ENCODE data around the gene DAB1. TPM values are rescaled to one million over a fixed set of nuclear protein-coding genes. Genes with fewer than 3 reads are reported as not detected.

The DAB1 gene
- total RNA-seq, 4 donors from 2014 or later: 0.48 to 1.1 (median 0.70) TPM

DNA sequence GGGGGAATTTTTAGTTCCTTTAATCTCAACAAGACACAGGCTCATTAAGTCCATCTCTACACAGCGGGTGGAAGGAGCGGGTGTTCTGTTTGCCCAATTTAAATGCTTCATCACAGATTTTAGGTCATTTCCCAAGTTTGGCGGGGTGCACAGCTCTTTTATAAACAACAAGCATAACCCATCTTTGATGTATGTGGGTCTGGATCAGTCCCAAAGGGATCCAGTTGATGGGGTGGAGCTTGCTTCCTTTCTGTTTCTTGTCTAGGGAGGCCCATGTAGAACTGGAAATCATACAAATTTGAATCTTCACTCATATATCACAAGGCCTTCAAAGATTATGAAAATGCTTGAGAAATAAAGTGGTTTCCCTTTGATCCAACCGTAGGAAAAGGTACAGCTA, 317.6 kb downstream of the DAB1 start:
- TF ChIP-seq, protein P1, sequence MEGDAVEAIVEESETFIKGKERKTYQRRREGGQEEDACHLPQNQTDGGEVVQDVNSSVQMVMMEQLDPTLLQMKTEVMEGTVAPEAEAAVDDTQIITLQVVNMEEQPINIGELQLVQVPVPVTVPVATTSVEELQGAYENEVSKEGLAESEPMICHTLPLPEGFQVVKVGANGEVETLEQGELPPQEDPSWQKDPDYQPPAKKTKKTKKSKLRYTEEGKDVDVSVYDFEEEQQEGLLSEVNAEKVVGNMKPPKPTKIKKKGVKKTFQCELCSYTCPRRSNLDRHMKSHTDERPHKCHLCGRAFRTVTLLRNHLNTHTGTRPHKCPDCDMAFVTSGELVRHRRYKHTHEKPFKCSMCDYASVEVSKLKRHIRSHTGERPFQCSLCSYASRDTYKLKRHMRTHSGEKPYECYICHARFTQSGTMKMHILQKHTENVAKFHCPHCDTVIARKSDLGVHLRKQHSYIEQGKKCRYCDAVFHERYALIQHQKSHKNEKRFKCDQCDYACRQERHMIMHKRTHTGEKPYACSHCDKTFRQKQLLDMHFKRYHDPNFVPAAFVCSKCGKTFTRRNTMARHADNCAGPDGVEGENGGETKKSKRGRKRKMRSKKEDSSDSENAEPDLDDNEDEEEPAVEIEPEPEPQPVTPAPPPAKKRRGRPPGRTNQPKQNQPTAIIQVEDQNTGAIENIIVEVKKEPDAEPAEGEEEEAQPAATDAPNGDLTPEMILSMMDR (IDR thresholded peaks at IDR 0.05): no peak
- DNase-seq (ENCODE audit: low spot score): no peak
- no peak for ATAC-seq (ENCODE audit: low FRiP score)

DNA sequence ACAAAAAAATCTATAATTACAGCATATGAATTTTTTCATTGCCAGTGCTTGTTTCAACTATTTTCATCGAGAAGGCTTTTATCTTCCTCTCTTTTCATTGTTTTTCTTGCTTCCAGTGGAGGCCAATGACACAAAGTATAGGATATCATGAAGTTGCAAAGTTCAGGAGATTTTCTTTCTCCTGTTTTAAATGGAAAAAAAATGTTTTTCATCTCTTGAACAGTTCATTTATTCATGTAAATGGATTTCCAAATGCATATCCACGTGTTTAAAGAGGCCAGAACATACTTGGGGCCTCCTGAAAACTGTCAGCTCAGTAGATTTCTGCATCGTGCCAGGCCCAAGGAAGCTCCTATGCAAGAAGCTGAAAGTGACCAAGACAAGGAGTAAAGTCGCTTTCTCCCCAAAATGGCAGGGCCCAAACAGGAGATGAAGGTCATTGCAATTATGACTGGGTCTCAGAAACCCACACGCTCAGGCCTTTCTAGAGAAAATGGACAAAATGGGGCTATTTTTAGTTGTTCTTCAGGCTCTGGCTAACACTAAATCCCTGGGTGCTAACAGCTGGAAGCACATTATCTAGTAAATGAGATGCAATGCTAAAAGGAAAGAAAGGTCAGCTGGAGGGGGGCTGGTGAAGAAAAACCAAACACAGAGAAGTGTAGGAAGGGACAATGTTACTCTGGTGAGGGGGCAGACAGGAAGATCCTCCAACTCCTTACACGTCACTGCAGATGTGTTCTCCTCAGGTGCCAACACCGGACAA, 321.1 kb downstream of the DAB1 start:
- no peak for ATAC-seq (ENCODE audit: low FRiP score)
- TF ChIP-seq, protein P1 (IDR thresholded peaks at IDR 0.05): no peak
- no peak for DNase-seq (ENCODE audit: low spot score)

DNA sequence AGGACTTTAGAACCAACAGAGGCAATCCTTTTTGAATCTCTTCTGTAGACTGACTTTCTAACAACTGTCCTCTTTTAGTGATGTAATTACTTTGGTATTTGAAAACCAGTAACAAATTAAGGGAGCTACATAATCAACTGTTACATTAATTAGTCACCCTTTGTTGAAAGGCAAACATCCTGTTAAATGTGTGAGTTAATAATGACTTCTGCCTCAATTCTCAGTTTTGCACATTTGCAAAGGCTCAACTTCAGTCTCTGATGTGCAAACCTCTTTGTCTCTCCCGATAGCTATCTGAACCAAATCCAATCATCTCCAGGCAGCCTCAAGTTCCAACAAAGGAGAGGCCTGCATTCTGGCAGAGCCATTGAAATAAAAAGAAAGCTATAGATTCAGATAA, 322.7 kb downstream of the DAB1 start:
- ATAC-seq (ENCODE audit: low FRiP score) (no peak), DNase-seq (ENCODE audit: low spot score) (no peak)
- TF ChIP-seq, protein P1 (IDR thresholded peaks at IDR 0.05): no peak

DNA sequence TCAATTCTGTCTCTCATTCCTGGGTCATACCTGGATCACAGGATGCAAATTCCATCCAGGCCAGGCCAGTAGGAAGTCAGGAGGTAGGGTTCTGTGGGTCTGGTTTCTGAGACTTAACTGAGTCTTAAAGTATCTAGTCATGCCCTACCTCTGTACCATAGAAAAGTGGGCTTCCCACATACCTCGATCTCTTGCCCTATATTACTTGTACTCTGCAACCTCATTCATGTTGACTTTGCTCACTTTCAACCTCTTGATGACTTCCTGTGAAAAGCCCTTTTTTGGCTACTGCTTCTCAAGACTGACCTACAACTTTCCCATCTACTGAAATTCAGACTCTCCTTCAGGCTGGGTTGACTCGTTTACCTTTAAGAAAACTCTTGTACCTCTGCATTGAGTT, 329.1 kb downstream of the DAB1 start:
- ATAC-seq (ENCODE audit: low FRiP score) (no peak), DNase-seq (ENCODE audit: low spot score) (no peak)
- TF ChIP-seq, protein P1 (IDR thresholded peaks at IDR 0.05): no peak

DNA sequence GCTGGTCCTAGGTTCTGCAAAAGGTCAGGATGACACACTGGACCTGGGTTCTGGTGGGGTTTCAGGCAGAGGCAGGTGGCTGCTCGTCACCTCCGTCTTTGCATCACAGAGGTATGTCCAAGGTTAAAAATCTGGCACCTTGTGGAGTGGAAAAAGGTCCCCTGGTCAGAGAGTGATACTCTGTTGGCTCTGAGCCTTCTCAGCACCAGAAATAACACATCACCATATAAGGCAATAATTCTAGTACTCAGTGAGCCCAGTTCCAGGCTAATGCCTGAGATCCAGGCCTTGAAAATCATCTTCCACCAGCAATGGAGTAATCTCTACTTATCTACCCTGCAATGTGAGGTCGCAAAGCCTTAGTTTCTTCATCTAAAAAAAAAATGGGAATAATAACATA, 330.7 kb downstream of the DAB1 start:
- TF ChIP-seq, protein P1 (IDR thresholded peaks at IDR 0.05): no peak
- no peak for DNase-seq (ENCODE audit: low spot score)
- ATAC-seq (ENCODE audit: low FRiP score): no peak

DNA sequence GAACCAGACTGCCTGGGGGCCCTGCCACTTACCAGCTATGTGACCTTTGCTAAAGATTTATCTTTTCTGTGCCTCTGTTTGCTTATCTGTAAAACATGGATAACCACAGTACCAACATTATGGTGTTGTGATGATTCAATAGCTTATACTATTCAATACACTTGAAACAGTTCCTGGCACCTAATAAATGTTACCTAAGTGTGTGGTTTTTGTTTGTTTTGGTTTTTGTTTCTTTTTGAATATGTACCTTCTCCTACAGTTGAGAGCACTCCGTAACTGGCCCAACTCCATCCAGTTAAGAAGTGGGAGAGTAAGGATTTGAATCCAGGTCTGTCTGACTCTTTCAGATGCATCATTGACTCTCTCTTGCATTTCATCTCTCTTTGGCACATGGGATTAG, 332.2 kb downstream of the DAB1 start:
- TF ChIP-seq, protein P1 (IDR thresholded peaks at IDR 0.05): no peak
- DNase-seq (ENCODE audit: low spot score): no peak
- ATAC-seq (ENCODE audit: low FRiP score): no peak

DNA sequence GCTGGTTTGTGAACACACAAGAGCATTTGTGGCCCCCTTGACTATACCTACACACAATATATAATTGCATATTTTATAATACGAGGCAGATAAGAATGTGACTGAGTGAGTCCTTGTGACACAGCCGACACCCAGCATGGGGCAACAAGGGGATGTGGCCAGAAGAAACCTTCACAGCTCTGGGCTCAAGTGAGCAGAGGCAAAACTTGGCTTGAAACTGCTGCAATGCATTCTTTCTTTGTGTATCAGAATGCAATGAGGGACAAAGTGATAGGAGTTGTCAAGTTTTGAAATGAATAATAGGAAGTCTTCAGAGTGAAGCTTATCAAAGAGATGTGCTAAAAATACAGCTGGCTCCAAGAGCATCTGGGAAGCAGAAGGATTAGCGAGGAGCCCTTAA, 334.0 kb downstream of the DAB1 start:
- TF ChIP-seq, protein P1 (IDR thresholded peaks at IDR 0.05): no peak
- ATAC-seq (ENCODE audit: low FRiP score): no peak
- no peak for DNase-seq (ENCODE audit: low spot score)

All from omental fat pad (tissue), 4 donors.